T47D (cell line): ENCODE results near the gene PITPNB.
A peak's percentile ranks its signal among the peaks of the same experiment; 100 is the strongest.

Experiments
- DNase-seq, 2 experiments: peaks; one replicate each; pipeline versions ENCODE4 v3.0.0 to v3.0.0-alpha.2; 2011 to 2012; ENCODE audit warnings: low read depth in 1 of 2, low spot score in 1 of 2
- JUND ChIP-seq: IDR thresholded peaks from 2 replicates; pipeline ENCODE4 v1.6.1; 2012; ENCODE audit warnings: low read depth
- in situ Hi-C: cut with HindIII; loops from 2 replicates; pipeline ENCODE4 v1.10.0; 2016; ENCODE audit warnings: low sequenced_read_pairs, low pct_unique_long_range_greater_than_20kb

Gene PITPNB

GRCh38 chr22:27858626-27859025 lies 60.4 kb downstream of the PITPNB start:
- TF ChIP-seq JUND = no peak
- in situ Hi-C loops = no loop called here
- DNase-seq = no peak

- TF ChIP-seq JUND = no peak
- peak in 1 of 2 experiments; percentile 11 for DNase-seq
- in situ Hi-C loops = no loop called here
These were observed 61.6 kb downstream of the PITPNB start for GRCh38 chr22:27857443-27857842.

GRCh38 chr22:27856386-27856785 lies 62.7 kb downstream of the PITPNB start:
- no peak for TF ChIP-seq JUND
- in situ Hi-C loops = no loop called here

GRCh38 chr22:27853424-27853823 lies 65.6 kb downstream of the PITPNB start:
- in situ Hi-C loops = no loop called here
- no peak for TF ChIP-seq JUND
- no peak for DNase-seq

More at GRCh38 chr22:27856386-27856785, 62.7 kb downstream of the PITPNB start:
- no peak for DNase-seq

- in situ Hi-C loops = no loop called here
- DNase-seq = peak in 1 of 2 experiments; percentile 6
- no peak for TF ChIP-seq JUND
These were observed 66.9 kb downstream of the PITPNB start for GRCh38 chr22:27851974-27852746.

GRCh38 chr22:27850000-27850521 lies 69.0 kb downstream of the PITPNB start:
- in situ Hi-C loops = no loop called here
- no peak for DNase-seq
- no peak for TF ChIP-seq JUND

GRCh38 chr22:27848005-27848404 lies 71.1 kb downstream of the PITPNB start:
- no peak for TF ChIP-seq JUND
- no peak for DNase-seq
- in situ Hi-C loops = no loop called here

- DNase-seq = no peak
- in situ Hi-C loops = no loop called here
- TF ChIP-seq JUND = no peak
These were observed 72.1 kb downstream of the PITPNB start for GRCh38 chr22:27846910-27847309.

- in situ Hi-C loops = no loop called here
- no peak for DNase-seq
- no peak for TF ChIP-seq JUND
These were observed 72.8 kb downstream of the PITPNB start for GRCh38 chr22:27846248-27846757.

- no peak for TF ChIP-seq JUND
- in situ Hi-C loops = no loop called here
- no peak for DNase-seq
These were observed 73.4 kb downstream of the PITPNB start for GRCh38 chr22:27845644-27846043.

- TF ChIP-seq JUND = no peak
- DNase-seq = no peak
- in situ Hi-C loops = no loop called here
These were observed 74.1 kb downstream of the PITPNB start for GRCh38 chr22:27844656-27845591.

GRCh38 chr22:27844256-27844655 lies 74.8 kb downstream of the PITPNB start:
- DNase-seq = no peak
- TF ChIP-seq JUND = no peak
- in situ Hi-C loops = no loop called here

- no peak for DNase-seq
- no peak for TF ChIP-seq JUND
- in situ Hi-C loops = no loop called here
These were observed 75.6 kb downstream of the PITPNB start for GRCh38 chr22:27843441-27843840.
